HUES48 (cell line): ENCODE results near the gene BMP8A.

Experiments
- H3K27ac ChIP-seq: one replicate; pipeline ENCODE4 v1.7.0; 2013; ENCODE audit warnings: low read depth, low read length, inconsistent platforms
- H3K27me3 ChIP-seq: 2 replicates; pipeline ENCODE4 v1.6.1; 2013; ENCODE audit warnings: mild to moderate bottlenecking, low read length; ENCODE audit not compliant: control insufficient read depth, insufficient read depth
- H3K36me3 ChIP-seq: 2 replicates; pipeline ENCODE4 v1.6.1; 2013; ENCODE audit warnings: low read length; ENCODE audit not compliant: control insufficient read depth, insufficient read depth
- H3K4me1 ChIP-seq: 2 replicates; pipeline ENCODE4 v1.6.1; 2013; ENCODE audit warnings: mild to moderate bottlenecking, low read length; ENCODE audit not compliant: control insufficient read depth, insufficient read depth
- H3K4me3 ChIP-seq: 2 replicates; pipeline ENCODE4 v1.5.1; 2013; ENCODE audit warnings: mild to moderate bottlenecking, low read depth, low read length
- H3K9ac ChIP-seq: 2 replicates; pipeline ENCODE4 v1.6.1; 2013; ENCODE audit warnings: mild to moderate bottlenecking, low read depth, low read length, moderate library complexity
- H3K9me3 ChIP-seq: 2 replicates; pipeline ENCODE4 v1.6.1; 2013; ENCODE audit warnings: low read length; ENCODE audit not compliant: control insufficient read depth, insufficient read depth

The BMP8A gene

DNA sequence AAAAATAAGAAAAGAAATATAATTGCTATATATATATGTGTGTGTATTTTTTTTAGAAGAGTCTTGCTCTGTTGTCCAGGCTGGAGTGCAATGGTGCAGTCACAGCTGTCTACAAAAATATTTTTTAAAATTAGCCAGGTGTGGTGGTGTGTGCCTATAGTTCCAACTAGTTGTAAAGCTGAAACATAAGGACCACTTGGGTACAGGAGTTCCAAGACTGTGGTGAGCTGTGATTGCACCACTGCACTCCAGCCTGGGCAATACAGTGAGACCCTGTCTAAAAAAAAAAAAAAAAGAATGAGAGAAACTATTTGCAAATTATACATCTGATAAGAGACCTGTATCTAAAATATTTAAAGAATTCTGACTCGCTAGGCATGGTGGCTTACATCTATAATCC is 42.0 kb downstream of the BMP8A start:
- Histone ChIP-seq H3K4me1 (no peaks in the 10 kb centered on the region), H3K4me3 (no peak overlapping the region), H3K27ac (no peak overlapping the region), H3K9ac (no peak overlapping the region), H3K36me3 (peaks cover 28% of the 10 kb centered on the region), H3K9me3 (no peaks in the 10 kb centered on the region), H3K27me3 (no peaks in the 10 kb centered on the region)

DNA sequence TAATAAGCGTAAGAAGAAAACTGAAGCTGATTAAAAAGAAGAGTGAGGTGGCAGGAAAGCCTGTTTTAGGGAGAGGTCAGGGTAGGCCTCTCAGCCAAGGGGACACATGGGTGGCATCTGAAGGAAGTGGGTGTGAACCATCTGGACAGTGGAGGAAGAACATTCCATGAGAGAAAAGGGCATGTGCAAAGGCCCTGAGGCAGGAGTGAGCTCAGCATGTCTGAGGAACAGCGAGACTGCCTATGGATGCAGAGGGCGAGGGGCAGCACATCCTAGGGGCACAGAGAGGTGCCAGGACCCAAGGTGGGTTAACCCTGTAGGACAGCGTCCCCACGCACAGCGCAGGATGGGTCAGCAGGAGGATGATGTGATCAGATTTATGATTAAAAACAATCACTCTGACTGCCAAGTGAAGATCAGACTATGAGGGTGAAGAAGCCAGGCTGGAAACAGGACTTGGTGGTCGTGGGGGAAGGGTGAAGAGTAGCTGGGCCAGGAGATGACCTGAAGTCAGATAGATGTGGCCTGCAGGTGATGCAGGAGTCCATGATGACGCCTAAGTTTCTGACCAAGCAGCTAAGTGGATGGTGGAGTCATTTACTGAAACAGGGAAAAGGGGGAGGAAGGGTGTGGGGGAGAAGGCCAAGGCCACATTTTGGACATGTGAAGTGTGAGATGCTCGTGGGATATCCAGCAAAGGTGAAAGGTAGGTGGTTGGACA is 47.3 kb downstream of the BMP8A start:
- H3K27me3 ChIP-seq = no peaks in the 10 kb centered on the region
- no peak overlapping the region for H3K9ac ChIP-seq
- H3K4me3 ChIP-seq = no peak overlapping the region
- no peaks in the 10 kb centered on the region for H3K9me3 ChIP-seq
- H3K36me3 ChIP-seq = peaks cover 16% of the 10 kb centered on the region
- H3K4me1 ChIP-seq = no peaks in the 10 kb centered on the region
- no peak overlapping the region for H3K27ac ChIP-seq

DNA sequence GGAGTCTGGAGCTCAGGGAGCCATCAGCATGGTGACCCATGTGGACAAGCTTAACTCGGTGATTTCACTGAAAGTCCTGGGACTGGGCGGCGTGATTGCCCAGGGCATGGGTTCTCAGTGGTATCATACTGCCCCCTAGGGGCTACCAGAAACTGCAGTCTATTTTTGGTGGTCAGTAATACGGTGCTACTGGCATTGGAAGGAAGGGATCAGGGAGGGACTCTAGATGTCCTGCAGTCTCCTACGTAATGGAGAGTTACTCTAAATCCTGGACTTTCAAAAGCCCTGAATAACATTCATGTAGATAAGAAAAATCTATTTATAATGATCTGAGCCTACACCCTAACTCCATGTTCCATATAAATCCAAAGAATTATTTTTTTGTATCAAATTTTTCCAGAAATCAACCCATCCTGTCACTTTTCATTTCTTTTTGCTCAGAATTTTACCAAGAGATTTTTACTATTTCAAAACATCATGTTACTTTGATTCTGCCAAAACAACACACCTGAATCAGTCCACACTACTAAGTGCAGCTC is 47.9 kb downstream of the BMP8A start:
- no peak overlapping the region for H3K9ac ChIP-seq
- no peak overlapping the region for H3K27ac ChIP-seq
- no peaks in the 10 kb centered on the region for H3K9me3 ChIP-seq
- no peaks in the 10 kb centered on the region for H3K27me3 ChIP-seq
- H3K4me3 ChIP-seq = no peak overlapping the region
- H3K4me1 ChIP-seq = no peaks in the 10 kb centered on the region
- H3K36me3 ChIP-seq = peaks cover 17% of the 10 kb centered on the region

DNA sequence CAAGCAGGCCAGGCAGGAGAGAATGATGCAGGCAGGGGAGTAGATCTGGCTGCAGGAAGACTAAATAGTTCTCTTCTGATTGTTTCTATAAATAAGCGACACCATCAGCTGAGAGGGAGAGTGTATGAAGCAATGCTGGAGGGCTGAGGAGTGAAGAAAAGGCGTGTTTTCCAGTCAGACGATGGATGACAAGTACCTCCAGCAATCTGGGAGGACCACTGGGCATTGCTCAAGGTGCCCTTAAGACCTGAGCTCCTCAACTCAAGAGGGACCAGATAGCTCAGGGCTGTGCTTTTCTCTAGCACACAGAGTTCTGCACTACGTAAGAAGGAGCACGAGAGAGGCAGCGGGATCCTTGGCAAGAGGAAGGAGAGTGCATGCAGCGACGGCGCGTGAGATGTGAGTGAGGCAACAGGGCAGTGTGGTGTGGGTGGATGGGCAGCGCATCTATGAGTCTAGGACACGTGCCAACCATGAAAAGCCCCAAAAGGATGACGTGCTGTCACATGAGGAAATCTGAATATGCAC is 49.1 kb downstream of the BMP8A start:
- H3K4me1 ChIP-seq = no peaks in the 10 kb centered on the region
- H3K4me3 ChIP-seq = no peak overlapping the region
- H3K9me3 ChIP-seq = no peaks in the 10 kb centered on the region
- H3K36me3 ChIP-seq = peaks cover 27% of the 10 kb centered on the region
- no peak overlapping the region for H3K9ac ChIP-seq
- H3K27ac ChIP-seq = no peak overlapping the region
- H3K27me3 ChIP-seq = no peaks in the 10 kb centered on the region

DNA sequence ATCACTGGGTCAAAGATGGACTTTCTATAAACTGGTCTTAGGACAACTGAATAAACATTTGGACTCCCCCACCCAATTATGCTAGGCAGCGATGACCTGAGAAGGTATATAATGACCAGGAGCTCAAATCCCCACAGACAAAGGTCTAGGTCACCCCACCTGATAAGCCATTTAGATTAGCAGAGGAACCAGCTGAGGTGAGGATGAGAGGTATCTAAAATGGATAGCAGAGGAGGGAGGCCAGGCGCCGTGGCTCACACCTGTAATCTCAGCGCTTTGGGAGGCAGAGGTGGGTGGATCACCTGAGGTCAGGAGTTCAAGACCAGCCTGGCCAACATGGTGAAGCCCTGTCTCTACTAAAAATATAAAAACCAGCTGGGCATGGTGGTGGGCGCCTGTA is 51.5 kb downstream of the BMP8A start:
- Histone ChIP-seq H3K4me3 (no peak overlapping the region), H3K36me3 (peaks cover 34% of the 10 kb centered on the region), H3K9me3 (no peaks in the 10 kb centered on the region)

DNA sequence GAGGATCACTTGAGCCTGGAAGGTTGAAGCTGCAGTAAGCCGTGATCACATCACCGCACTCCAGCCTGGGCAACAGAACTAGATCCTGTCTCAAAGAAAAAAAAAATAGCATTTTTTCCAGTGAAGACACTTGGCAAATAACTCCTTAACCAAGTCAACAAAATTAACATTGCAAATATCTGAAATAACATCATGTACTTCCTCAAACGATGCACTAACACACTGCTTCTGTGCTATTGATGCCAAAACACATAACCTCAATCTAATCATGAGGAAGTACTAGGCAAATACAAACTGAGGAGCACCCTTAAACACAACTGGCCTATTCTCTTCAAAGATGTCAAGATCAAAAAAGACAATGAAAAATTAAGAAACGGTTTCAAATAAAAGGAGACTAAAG is 52.9 kb downstream of the BMP8A start:
- no peaks in the 10 kb centered on the region for H3K9me3 ChIP-seq
- no peaks in the 10 kb centered on the region for H3K27me3 ChIP-seq
- no peaks in the 10 kb centered on the region for H3K4me1 ChIP-seq
- no peak overlapping the region for H3K9ac ChIP-seq
- H3K27ac ChIP-seq = no peak overlapping the region
- no peak overlapping the region for H3K4me3 ChIP-seq
- peaks cover 40% of the 10 kb centered on the region for H3K36me3 ChIP-seq

More for the DNA sequence above, 51.5 kb downstream of the BMP8A start:
- Histone ChIP-seq H3K4me1 (no peaks in the 10 kb centered on the region), H3K27ac (no peak overlapping the region), H3K9ac (no peak overlapping the region), H3K27me3 (no peaks in the 10 kb centered on the region)

DNA sequence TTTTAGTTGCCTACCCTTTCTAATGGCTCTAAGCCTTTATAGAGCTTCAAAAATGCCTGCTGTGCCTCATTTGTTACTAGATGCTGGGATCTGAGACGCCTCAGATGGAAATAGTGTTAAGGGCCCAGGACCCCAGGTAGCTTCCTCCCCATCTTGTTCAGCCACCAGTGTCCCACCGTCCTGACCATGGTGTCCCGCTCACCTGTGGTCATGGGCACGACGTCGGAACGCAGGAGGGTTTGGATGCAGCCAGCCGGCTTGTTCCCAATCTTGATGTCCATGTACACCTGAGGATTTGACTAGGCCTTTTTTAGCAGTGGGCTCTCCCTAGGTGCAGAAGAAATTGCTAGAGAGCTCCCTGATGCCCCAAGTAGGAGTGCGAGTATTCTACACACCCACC is 54.1 kb downstream of the BMP8A start:
- Histone ChIP-seq H3K4me1 (no peaks in the 10 kb centered on the region), H3K27ac (no peak overlapping the region), H3K9ac (no peak overlapping the region), H3K27me3 (no peaks in the 10 kb centered on the region), H3K4me3 (no peak overlapping the region), H3K36me3 (peaks cover 38% of the 10 kb centered on the region), H3K9me3 (no peaks in the 10 kb centered on the region)

DNA sequence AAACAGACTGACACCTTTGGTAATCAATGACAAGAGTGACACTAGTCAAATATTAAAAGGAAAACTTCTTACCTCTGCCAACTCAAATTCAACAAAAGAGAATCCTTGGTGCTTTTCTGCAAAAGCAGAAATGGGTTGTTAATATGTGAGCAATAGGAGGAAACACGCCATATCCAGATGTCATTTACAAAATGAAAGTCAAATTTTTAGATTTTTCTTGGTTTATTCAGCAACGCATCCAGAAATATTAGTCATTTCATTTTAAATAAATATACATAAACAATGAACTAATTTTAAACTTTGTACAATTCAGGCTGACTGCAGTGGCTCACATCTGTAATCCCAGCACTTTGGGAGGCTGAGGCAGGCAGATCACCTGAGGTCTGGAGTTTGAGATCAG is 62.8 kb downstream of the BMP8A start:
- H3K4me1 ChIP-seq = no peaks in the 10 kb centered on the region
- H3K9ac ChIP-seq = no peak overlapping the region
- H3K27me3 ChIP-seq = no peaks in the 10 kb centered on the region
- no peak overlapping the region for H3K27ac ChIP-seq
- no peaks in the 10 kb centered on the region for H3K9me3 ChIP-seq
- no peak overlapping the region for H3K4me3 ChIP-seq
- H3K36me3 ChIP-seq = peaks cover 19% of the 10 kb centered on the region

DNA sequence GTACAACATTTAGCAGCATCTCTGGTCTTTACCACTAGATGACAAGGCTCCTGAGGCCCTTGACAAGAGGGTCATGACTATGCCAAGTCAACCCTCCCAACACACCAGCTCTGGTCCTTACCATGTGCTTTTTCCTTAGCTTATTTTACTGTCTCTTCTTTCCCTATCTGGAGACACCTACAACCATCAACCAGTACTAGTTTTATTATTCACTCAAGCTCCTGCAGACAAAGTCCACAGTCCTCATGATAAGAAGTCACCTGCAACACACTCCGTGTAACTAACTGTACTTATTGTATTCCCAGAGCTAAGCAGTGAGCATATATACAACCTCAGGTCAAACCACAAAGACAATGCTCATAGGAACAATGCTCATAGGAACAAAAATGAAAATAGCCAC is 69.8 kb downstream of the BMP8A start:
- H3K9ac ChIP-seq = no peak overlapping the region
- no peaks in the 10 kb centered on the region for H3K9me3 ChIP-seq
- H3K36me3 ChIP-seq = peaks cover 63% of the 10 kb centered on the region
- H3K4me1 ChIP-seq = no peaks in the 10 kb centered on the region
- H3K27ac ChIP-seq = no peak overlapping the region
- no peak overlapping the region for H3K4me3 ChIP-seq
- no peaks in the 10 kb centered on the region for H3K27me3 ChIP-seq

DNA sequence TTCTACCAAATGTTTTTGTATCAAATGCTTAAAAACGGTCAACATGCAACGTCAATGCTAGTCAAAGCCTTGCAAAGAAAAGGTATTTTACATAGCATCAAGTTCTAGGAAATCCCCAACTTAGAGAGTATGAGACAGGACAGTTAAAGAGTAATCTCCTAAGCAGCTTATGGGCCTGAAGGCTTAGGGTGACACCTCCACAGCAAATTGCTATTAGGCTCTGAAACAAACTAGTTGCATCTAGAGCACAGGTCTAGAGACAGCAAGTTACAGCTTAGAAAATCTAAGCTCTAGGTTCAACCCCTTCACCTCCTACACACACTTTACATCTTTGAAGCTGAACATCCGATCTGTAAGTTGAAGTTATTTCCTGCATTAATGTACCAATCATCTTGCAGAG is 71.5 kb downstream of the BMP8A start:
- H3K27ac ChIP-seq = no peak overlapping the region
- peaks cover 78% of the 10 kb centered on the region for H3K36me3 ChIP-seq
- H3K4me1 ChIP-seq = no peaks in the 10 kb centered on the region
- no peak overlapping the region for H3K9ac ChIP-seq
- H3K4me3 ChIP-seq = no peak overlapping the region
- H3K9me3 ChIP-seq = no peaks in the 10 kb centered on the region
- no peaks in the 10 kb centered on the region for H3K27me3 ChIP-seq

DNA sequence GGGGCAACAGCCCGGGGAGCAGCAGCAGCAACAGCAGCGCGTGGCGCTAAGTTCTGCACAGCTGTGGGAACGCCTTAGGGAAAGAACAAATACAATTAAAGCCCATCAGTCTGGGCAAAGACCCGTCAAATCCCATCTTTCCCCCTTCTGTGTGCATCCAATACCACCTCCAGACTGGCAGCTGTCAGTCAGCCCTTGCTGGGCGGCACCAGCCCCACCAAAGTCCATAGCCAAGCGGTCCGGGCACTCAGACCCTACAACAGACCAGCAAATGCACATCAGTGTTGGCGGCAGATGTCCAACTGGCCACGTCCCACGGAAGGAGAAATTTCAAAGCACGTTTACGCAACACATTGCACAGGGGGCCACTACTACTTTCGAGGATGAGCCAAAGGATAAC is 72.2 kb downstream of the BMP8A start:
- H3K4me3 ChIP-seq = no peak overlapping the region

More for the DNA sequence above, 72.2 kb downstream of the BMP8A start:
- Histone ChIP-seq H3K36me3 (peaks cover 85% of the 10 kb centered on the region), H3K27me3 (no peaks in the 10 kb centered on the region), H3K27ac (no peak overlapping the region), H3K4me1 (no peaks in the 10 kb centered on the region), H3K9me3 (no peaks in the 10 kb centered on the region), H3K9ac (no peak overlapping the region)
